MM.1S (cell line): Measurements from ENCODE around the gene KSR2.

Source experiments
- DNase-seq: peaks from one replicate; pipeline ENCODE4 v3.0.0-alpha.2; 2015
- H2AFZ ChIP-seq: fragments of 300-600 bp; sonication (generic); 2 replicates; pipeline ENCODE4 v1.6.0; 2016; ENCODE audit warnings: antibody characterized with exemption, low read length
- H3F3A ChIP-seq: fragments of 300-600 bp; sonication (generic); 2 replicates; pipeline ENCODE4 v1.6.1; 2016; ENCODE audit warnings: mild to moderate bottlenecking, antibody characterized with exemption, low read length, moderate library complexity, mixed read lengths; ENCODE audit not compliant: insufficient read depth
- H3K27ac ChIP-seq: fragments of 300-600 bp; sonication (generic); 2 replicates; pipeline ENCODE4 v1.5.1; 2016; ENCODE audit warnings: mild to moderate bottlenecking, low read length
- H3K27me3 ChIP-seq: fragments of 300-600 bp; sonication (generic); replicated peaks from 2 replicates; pipeline ENCODE4 v1.6.0; 2016; ENCODE audit warnings: low read length; ENCODE audit not compliant: insufficient read depth
- H3K36me3 ChIP-seq: fragments of 300-600 bp; sonication (generic); replicated peaks from 2 replicates; pipeline ENCODE4 v1.6.1; 2016; ENCODE audit warnings: mild to moderate bottlenecking, low read length, mixed read lengths; ENCODE audit not compliant: insufficient read depth
- H3K4me1 ChIP-seq: fragments of 300-600 bp; sonication (generic); 2 replicates; pipeline ENCODE4 v1.6.1; 2016; ENCODE audit warnings: low read length, mixed read lengths
- H3K4me2 ChIP-seq: fragments of 300-600 bp; sonication (generic); 2 replicates; pipeline ENCODE4 v1.6.0; 2016; ENCODE audit warnings: low read depth, low read length
- H3K4me3 ChIP-seq: fragments of 300-600 bp; sonication (generic); 2 replicates; pipeline ENCODE4 v1.5.1; 2016; ENCODE audit warnings: low read length, mixed read lengths
- H3K79me2 ChIP-seq: fragments of 300-600 bp; sonication (generic); 2 replicates; pipeline ENCODE4 v1.6.1; 2016; ENCODE audit warnings: mixed run types, low read length, mixed read lengths
- H3K9ac ChIP-seq: fragments of 300-600 bp; sonication (generic); 2 replicates; pipeline ENCODE4 v1.6.1; 2016; ENCODE audit warnings: low read length, mixed read lengths
- H3K9me2 ChIP-seq: fragments of 300-600 bp; sonication (generic); replicated peaks from 2 replicates; pipeline ENCODE4 v1.6.1; 2016; ENCODE audit warnings: mild to moderate bottlenecking, low read length, mixed read lengths; ENCODE audit not compliant: insufficient read depth
- H3K9me3 ChIP-seq: fragments of 300-600 bp; sonication (generic); replicated peaks from 2 replicates; pipeline ENCODE4 v1.6.1; 2016; ENCODE audit warnings: mild to moderate bottlenecking, low read length, mixed read lengths; ENCODE audit not compliant: insufficient read depth
- H4K20me1 ChIP-seq: fragments of 300-600 bp; sonication (generic); 2 replicates; pipeline ENCODE4 v1.6.1; 2016; ENCODE audit warnings: mild to moderate bottlenecking, low read length, moderate library complexity, mixed read lengths; ENCODE audit not compliant: insufficient read depth
- EZH2 ChIP-seq: fragments of 300-600 bp; sonication (generic); optimal IDR thresholded peaks from 2 replicates; pipeline ENCODE3; 2017; ENCODE audit warnings: low read depth, mild to moderate bottlenecking, antibody characterized with exemption, low read length, mixed read lengths
- EZH2phosphoT487 ChIP-seq: fragments of 300-600 bp; sonication (generic); IDR thresholded peaks from 2 replicates; pipeline ENCODE4 v1.6.1; 2018; ENCODE audit warnings: antibody characterized with exemption, low read length
- TF ChIP-seq, protein P1 (sequence below): fragments of 300-600 bp; sonication (generic); IDR thresholded peaks from 2 replicates; pipeline ENCODE4 v1.5.1; 2016; ENCODE audit warnings: antibody characterized with exemption, low read length, mixed read lengths

KSR2 gene

DNA sequence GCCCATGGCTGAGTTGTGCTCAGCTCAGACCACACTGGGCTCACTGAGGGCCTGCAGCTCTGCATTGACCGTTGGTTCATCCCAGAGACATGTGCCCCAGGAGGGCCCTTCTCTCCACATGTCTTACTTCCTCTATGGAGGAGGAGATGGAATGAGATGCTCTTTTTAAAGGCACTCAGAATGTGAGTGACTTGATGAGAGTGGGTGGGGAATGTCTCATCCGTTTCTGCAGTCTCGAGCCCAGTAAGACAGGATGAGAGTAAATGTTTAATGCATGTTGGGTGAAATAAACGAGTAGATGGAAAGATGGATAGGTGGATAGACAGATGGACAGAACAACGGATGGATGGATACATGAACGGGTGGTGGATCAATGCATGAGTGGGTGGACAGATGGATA is 538.5 kb downstream of the KSR2 start:
- Histone ChIP-seq H3K27me3 (no peaks in the 10 kb centered on the region), H2AFZ (no peak overlapping the region), H3K27ac (no peak overlapping the region), H3K9me2 (no peaks in the 10 kb centered on the region), H4K20me1 (no peaks in the 10 kb centered on the region), H3K4me3 (no peak overlapping the region), H3K4me2 (no peak overlapping the region), H3K36me3 (no peaks in the 10 kb centered on the region), H3K4me1 (no peaks in the 10 kb centered on the region), H3K79me2 (no peaks in the 10 kb centered on the region), H3K9me3 (no peaks in the 10 kb centered on the region), H3K9ac (no peak overlapping the region), H3F3A (no peaks in the 10 kb centered on the region)
- no peak for DNase-seq
- TF ChIP-seq EZH2: no peak
- TF ChIP-seq, protein P1, sequence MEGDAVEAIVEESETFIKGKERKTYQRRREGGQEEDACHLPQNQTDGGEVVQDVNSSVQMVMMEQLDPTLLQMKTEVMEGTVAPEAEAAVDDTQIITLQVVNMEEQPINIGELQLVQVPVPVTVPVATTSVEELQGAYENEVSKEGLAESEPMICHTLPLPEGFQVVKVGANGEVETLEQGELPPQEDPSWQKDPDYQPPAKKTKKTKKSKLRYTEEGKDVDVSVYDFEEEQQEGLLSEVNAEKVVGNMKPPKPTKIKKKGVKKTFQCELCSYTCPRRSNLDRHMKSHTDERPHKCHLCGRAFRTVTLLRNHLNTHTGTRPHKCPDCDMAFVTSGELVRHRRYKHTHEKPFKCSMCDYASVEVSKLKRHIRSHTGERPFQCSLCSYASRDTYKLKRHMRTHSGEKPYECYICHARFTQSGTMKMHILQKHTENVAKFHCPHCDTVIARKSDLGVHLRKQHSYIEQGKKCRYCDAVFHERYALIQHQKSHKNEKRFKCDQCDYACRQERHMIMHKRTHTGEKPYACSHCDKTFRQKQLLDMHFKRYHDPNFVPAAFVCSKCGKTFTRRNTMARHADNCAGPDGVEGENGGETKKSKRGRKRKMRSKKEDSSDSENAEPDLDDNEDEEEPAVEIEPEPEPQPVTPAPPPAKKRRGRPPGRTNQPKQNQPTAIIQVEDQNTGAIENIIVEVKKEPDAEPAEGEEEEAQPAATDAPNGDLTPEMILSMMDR: no peak
- TF ChIP-seq EZH2phosphoT487: no peak

DNA sequence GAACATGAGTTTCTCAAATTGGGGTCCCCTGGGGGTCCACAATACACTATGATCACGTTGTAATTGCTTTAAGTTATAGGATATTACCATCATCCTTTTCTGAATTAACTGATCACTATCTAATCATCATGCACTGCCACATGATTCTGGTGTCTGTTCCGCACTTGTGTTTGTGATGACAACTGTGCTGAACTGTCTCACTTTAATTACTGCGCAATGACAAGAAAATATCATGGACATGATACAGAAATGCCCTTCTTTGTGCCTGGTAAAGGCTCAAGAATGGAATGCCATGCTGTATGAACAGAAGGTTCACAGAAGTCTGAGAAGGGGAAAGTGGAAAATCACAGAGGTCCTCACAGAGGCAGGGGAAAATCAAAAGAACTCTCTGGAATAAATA is 541.6 kb downstream of the KSR2 start:
- no peaks in the 10 kb centered on the region for H3K27me3 ChIP-seq
- no peaks in the 10 kb centered on the region for H3K9me3 ChIP-seq
- H4K20me1 ChIP-seq: no peaks in the 10 kb centered on the region
- no peak overlapping the region for H3K4me3 ChIP-seq
- H3K36me3 ChIP-seq: no peaks in the 10 kb centered on the region
- no peaks in the 10 kb centered on the region for H3K9me2 ChIP-seq
- H2AFZ ChIP-seq: no peak overlapping the region
- no peaks in the 10 kb centered on the region for H3F3A ChIP-seq
- H3K9ac ChIP-seq: no peak overlapping the region
- TF ChIP-seq, protein P1: no peak
- TF ChIP-seq EZH2: no peak
- no peak for TF ChIP-seq EZH2phosphoT487
- H3K4me1 ChIP-seq: no peaks in the 10 kb centered on the region
- no peak overlapping the region for H3K4me2 ChIP-seq
- H3K79me2 ChIP-seq: no peaks in the 10 kb centered on the region
- H3K27ac ChIP-seq: no peak overlapping the region
- no peak for DNase-seq

DNA sequence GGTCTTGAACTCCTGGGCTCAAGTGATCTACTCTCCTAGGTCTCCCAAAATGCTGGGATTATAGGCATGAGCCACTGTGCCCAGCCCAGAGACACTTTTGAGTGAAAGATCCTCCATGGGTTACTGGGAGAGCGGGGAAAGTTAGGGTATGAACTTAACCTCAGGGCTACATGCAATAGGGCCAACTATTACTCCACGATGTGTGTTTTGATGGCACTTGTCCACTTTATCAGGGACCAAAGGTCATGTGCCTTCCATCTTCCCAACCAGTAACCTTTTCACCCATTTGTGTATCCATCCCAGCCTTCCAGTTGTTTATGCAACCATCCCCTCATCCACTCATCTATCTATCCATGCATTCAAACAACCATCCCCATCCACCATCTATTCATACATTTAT is 546.8 kb downstream of the KSR2 start:
- DNase-seq: no peak
- TF ChIP-seq, protein P1: no peak
- Histone ChIP-seq H3K4me3 (no peak overlapping the region), H3K9me2 (no peaks in the 10 kb centered on the region), H3K27me3 (no peaks in the 10 kb centered on the region), H3K4me1 (no peaks in the 10 kb centered on the region), H3K79me2 (no peaks in the 10 kb centered on the region), H2AFZ (no peak overlapping the region), H3F3A (no peaks in the 10 kb centered on the region), H3K9ac (no peak overlapping the region), H4K20me1 (no peaks in the 10 kb centered on the region), H3K27ac (no peak overlapping the region), H3K9me3 (no peaks in the 10 kb centered on the region), H3K36me3 (no peaks in the 10 kb centered on the region), H3K4me2 (no peak overlapping the region)
